H9 (cell line): Measurements from ENCODE around the gene TBC1D9B. TPM values are rescaled to one million over a fixed set of nuclear protein-coding genes. Genes with fewer than 3 reads are reported as not detected.

Source experiments
- DNase-seq: peaks from one replicate; pipeline ENCODE4 v3.0.0-alpha.2; 2017
- H2AFZ ChIP-seq: one replicate; pipeline ENCODE4 v1.6.1; 2013; ENCODE audit warnings: mild to moderate bottlenecking, low read length, control low read depth, moderate library complexity
- H2AK5ac ChIP-seq: 2 replicates; pipeline ENCODE4 v1.6.1; 2013; ENCODE audit warnings: low read length, control low read depth, mixed read lengths; ENCODE audit not compliant: insufficient read length
- H2BK120ac ChIP-seq: one replicate; pipeline ENCODE4 v1.6.1; 2013; ENCODE audit warnings: low read depth, mild to moderate bottlenecking, low read length, control low read depth, inconsistent platforms; ENCODE audit not compliant: poor library complexity, severe bottlenecking
- H2BK12ac ChIP-seq: 2 replicates; pipeline ENCODE4 v1.6.1; 2013; ENCODE audit warnings: low read length, control low read depth, mixed read lengths, low read depth; ENCODE audit not compliant: insufficient read length
- H2BK15ac ChIP-seq: 2 replicates; pipeline ENCODE4 v1.6.1; 2013; ENCODE audit warnings: low read depth, low read length, control low read depth
- H2BK20ac ChIP-seq: one replicate; pipeline ENCODE4 v1.6.1; 2013; ENCODE audit warnings: low read depth, mild to moderate bottlenecking, low read length, control low read depth, inconsistent platforms; ENCODE audit not compliant: poor library complexity, severe bottlenecking
- H2BK5ac ChIP-seq: 2 replicates; pipeline ENCODE4 v1.6.1; 2013; ENCODE audit warnings: low read length, control low read depth, mixed read lengths; ENCODE audit not compliant: insufficient read length
- H3K14ac ChIP-seq: 2 replicates; pipeline ENCODE4 v1.6.1; 2013; ENCODE audit warnings: low read length, control low read depth; ENCODE audit not compliant: insufficient read depth
- H3K18ac ChIP-seq: 2 replicates; pipeline ENCODE4 v1.6.1; 2013; ENCODE audit warnings: low read depth, mild to moderate bottlenecking, mixed read lengths, low read length, control low read depth; ENCODE audit not compliant: insufficient read length
- H3K23ac ChIP-seq: 2 replicates; pipeline ENCODE4 v1.6.1; 2013; ENCODE audit warnings: low read length, control low read depth, mixed read lengths, low read depth; ENCODE audit not compliant: insufficient read length
- H3K23me2 ChIP-seq: 2 replicates; pipeline ENCODE4 v1.6.1; 2013; ENCODE audit warnings: low read depth, mild to moderate bottlenecking, mixed read lengths, low read length, control low read depth; ENCODE audit not compliant: insufficient read length, poor library complexity, severe bottlenecking
- H3K27ac ChIP-seq: 2 replicates; pipeline ENCODE4 v1.5.1; 2013; ENCODE audit warnings: low read length, control low read depth, mixed read lengths, low read depth; ENCODE audit not compliant: insufficient read length
- H3K27me3 ChIP-seq: 2 replicates; pipeline ENCODE4 v1.6.1; 2013; ENCODE audit warnings: low read length, control low read depth, inconsistent platforms; ENCODE audit not compliant: insufficient read depth
- H3K4ac ChIP-seq: 2 replicates; pipeline ENCODE4 v1.6.1; 2013; ENCODE audit warnings: low read depth, mild to moderate bottlenecking, control low read depth, inconsistent platforms, low read length, moderate library complexity
- H3K4me1 ChIP-seq: 2 replicates; pipeline ENCODE4 v1.6.1; 2013; ENCODE audit warnings: low read length, control low read depth, inconsistent platforms; ENCODE audit not compliant: insufficient read depth
- H3K4me2 ChIP-seq: 2 replicates; pipeline ENCODE4 v1.6.1; 2013; ENCODE audit warnings: low read length, control low read depth, mixed read lengths; ENCODE audit not compliant: insufficient read length, insufficient read depth
- H3K56ac ChIP-seq: 2 replicates; pipeline ENCODE4 v1.6.1; 2013; ENCODE audit warnings: low read depth, mild to moderate bottlenecking, mixed read lengths, low read length, control low read depth; ENCODE audit not compliant: insufficient read length
- H3K79me1 ChIP-seq: 2 replicates; pipeline ENCODE4 v1.6.1; 2013; ENCODE audit warnings: low read depth, mild to moderate bottlenecking, moderate library complexity, low read length, control low read depth, inconsistent platforms; ENCODE audit not compliant: insufficient read depth, poor library complexity, severe bottlenecking
- H3K79me2 ChIP-seq: 2 replicates; pipeline ENCODE4 v1.6.1; 2013; ENCODE audit warnings: low read length, control low read depth, inconsistent platforms; ENCODE audit not compliant: insufficient read depth
- H3K9ac ChIP-seq: 2 replicates; pipeline ENCODE4 v1.6.1; 2013; ENCODE audit warnings: low read length, control low read depth, mixed read lengths; ENCODE audit not compliant: insufficient read length; ENCODE audit errors: extremely low read depth
- H3K9me3 ChIP-seq: one replicate; pipeline ENCODE4 v1.6.1; 2013; ENCODE audit warnings: low read depth, low read length, inconsistent platforms; ENCODE audit not compliant: control insufficient read depth
- H3T11ph ChIP-seq: one replicate; pipeline ENCODE4 v1.6.1; 2013; ENCODE audit warnings: mild to moderate bottlenecking, low read length, control low read depth, inconsistent platforms
- H4K20me1 ChIP-seq: one replicate; pipeline ENCODE4 v1.6.1; 2013; ENCODE audit not compliant: control insufficient read depth, insufficient read length, insufficient read depth
- H4K5ac ChIP-seq: 2 replicates; pipeline ENCODE4 v1.6.1; 2013; ENCODE audit warnings: low read depth, mild to moderate bottlenecking, mixed read lengths, low read length, control low read depth; ENCODE audit not compliant: insufficient read length
- H4K8ac ChIP-seq: replicated peaks from 2 replicates; pipeline ENCODE4 v1.6.1; 2013; ENCODE audit warnings: low read length, control low read depth, mixed read lengths, low read depth; ENCODE audit not compliant: insufficient read length
- H4K91ac ChIP-seq: 2 replicates; pipeline ENCODE4 v1.6.1; 2013; ENCODE audit warnings: low read depth, mild to moderate bottlenecking, moderate library complexity, mixed read lengths, low read length, control low read depth; ENCODE audit not compliant: insufficient read length
- H3K27ac Mint-ChIP-seq, 3 experiments: 2 replicates in 2 of 3; 3 replicates in 1 of 3; pipeline ENCODE4 v1.8.0; 2020 to 2021; ENCODE audit warnings: mixed read lengths in 3 of 3, mild to moderate bottlenecking in 1 of 3, moderate library complexity in 1 of 3
- H3K27me3 Mint-ChIP-seq: 2 replicates; pipeline ENCODE4 v1.8.0; 2021; ENCODE audit warnings: low read depth, mild to moderate bottlenecking, moderate library complexity, mixed read lengths
- H3K36me3 Mint-ChIP-seq, 3 experiments: 2 replicates in 2 of 3; 3 replicates in 1 of 3; pipeline ENCODE4 v1.8.0; 2020 to 2021; ENCODE audit warnings: low read depth in 3 of 3, mixed read lengths in 3 of 3; ENCODE audit not compliant: insufficient read depth in 1 of 3
- H3K4me1 Mint-ChIP-seq, 2 experiments: 2 replicates each; pipeline ENCODE4 v1.8.0; 2020; ENCODE audit warnings: mixed read lengths in 2 of 2
- H3K4me3 Mint-ChIP-seq, 2 experiments: 2 replicates in 1 of 2; 3 replicates in 1 of 2; pipeline ENCODE4 v1.8.0; 2020 to 2021; ENCODE audit warnings: mild to moderate bottlenecking in 2 of 2, mixed read lengths in 2 of 2, moderate library complexity in 1 of 2
- H3K9me3 Mint-ChIP-seq, 2 experiments: 2 replicates in 1 of 2; 3 replicates in 1 of 2; pipeline ENCODE4 v1.8.0; 2020; ENCODE audit warnings: mild to moderate bottlenecking in 2 of 2, mixed read lengths in 2 of 2, moderate library complexity in 1 of 2
- CTCF ChIP-seq: fragments of 200-600 bp; sonication (generic); conservative IDR thresholded peaks from 3 replicates; pipeline ENCODE4 v1.8.0; 2021; ENCODE audit warnings: antibody characterized with exemption, mild to moderate bottlenecking
- WGBS: extraction: QIAGEN DNeasy Blood & Tissue Kit; methylation state at CpG from one replicate; pipeline ENCODE4 v1.1.7; 2013; ENCODE audit warnings: missing lambda C conversion rate, low lambda C conversion rate, mixed read lengths; ENCODE audit not compliant: insufficient read length; ENCODE audit errors: extremely low coverage; 5-methylcytosine and 5-hydroxymethylcytosine counted together
- total RNA-seq: library from RNA; stranded (reverse); gene quantifications from 2 replicates; pipeline ENCODE4 v1.2.1, GENCODE V29; 2021

The TBC1D9B gene
- total RNA-seq, 1 experiment from 2014 or later = 62.1 TPM

- H3K4me1 Mint-ChIP-seq = no peaks in the 10 kb centered on the region
- H3K4me2 ChIP-seq = no peak overlapping the region
- no peak overlapping the region for H3K27ac ChIP-seq
- H3K4me1 ChIP-seq = no peaks in the 10 kb centered on the region
- H2BK5ac ChIP-seq = no peak overlapping the region
- H2AFZ ChIP-seq = no peak overlapping the region
- H3K9ac ChIP-seq = no peak overlapping the region
- peaks cover 11% of the 10 kb centered on the region for H3K9me3 ChIP-seq
- H3K79me2 ChIP-seq = no peaks in the 10 kb centered on the region
- H3K79me1 ChIP-seq = no peaks in the 10 kb centered on the region
- no peaks in the 10 kb centered on the region for H3K23me2 ChIP-seq
- no peak overlapping the region for H4K8ac ChIP-seq
- H4K20me1 ChIP-seq = no peaks in the 10 kb centered on the region
- no peak overlapping the region for H3K18ac ChIP-seq
- H3K4me3 Mint-ChIP-seq = no peak overlapping the region
- H3K27me3 Mint-ChIP-seq = peaks cover 2% of the 10 kb centered on the region
- H2BK120ac ChIP-seq = no peak overlapping the region
- H4K5ac ChIP-seq = no peak overlapping the region
- H3K23ac ChIP-seq = no peak overlapping the region
- no peak for TF ChIP-seq CTCF
- H2AK5ac ChIP-seq = no peak overlapping the region
- no peaks in the 10 kb centered on the region for H3K27me3 ChIP-seq
- H2BK12ac ChIP-seq = no peak overlapping the region
- no peak overlapping the region for H3K14ac ChIP-seq
- H3T11ph ChIP-seq = no peak overlapping the region
- no peak overlapping the region for H4K91ac ChIP-seq
- no peak overlapping the region for H3K27ac Mint-ChIP-seq
- H3K9me3 Mint-ChIP-seq = peaks cover 18 to 22% of the 10 kb centered on the region in 2 experiments
- H3K36me3 Mint-ChIP-seq = peaks cover 50 to 82% (median 78%) of the 10 kb centered on the region in 3 experiments
- DNase-seq = no peak
- no peak overlapping the region for H3K4ac ChIP-seq
- no peak overlapping the region for H3K56ac ChIP-seq
- H2BK15ac ChIP-seq = no peak overlapping the region
- no peak overlapping the region for H2BK20ac ChIP-seq
- WGBS = no CpG with 5 or more reads among the region's 6 CpGs
These were observed 19.9 kb downstream of the TBC1D9B start for GRCh38 chr5:179887802-179888201.
